Right hindlimb (tissue), 1 donor: ENCODE results near the gene MAPK4.
A peak's percentile ranks its signal among the peaks of the same experiment; 100 is the strongest.
"Not testable (repeated sequence)": the region's sequence is repeated elsewhere in the genome, so short reads cannot be mapped to it uniquely, and the experiment has no call there.

ENCODE experiments used
- DNase-seq: peaks from one replicate; pipeline ENCODE4 v3.0.0-alpha.2; 2018

MAPK4 gene

GRCh38 chr18:50687491-50687890 is 127.6 kb downstream of the MAPK4 start:
- DNase-seq, result peak; percentile 8

- DNase-seq, result no peak
These were observed 129.7 kb downstream of the MAPK4 start for GRCh38 chr18:50689578-50689977.

GRCh38 chr18:50694147-50694546 is 134.3 kb downstream of the MAPK4 start:
- DNase-seq, result no peak

GRCh38 chr18:50695431-50696176 is 135.7 kb downstream of the MAPK4 start:
- no peak for DNase-seq

GRCh38 chr18:50696436-50696835 is 136.5 kb downstream of the MAPK4 start:
- no peak for DNase-seq

GRCh38 chr18:50696929-50697328 is 137.0 kb downstream of the MAPK4 start:
- no peak for DNase-seq

- DNase-seq, result no peak
These were observed 137.6 kb downstream of the MAPK4 start for GRCh38 chr18:50697509-50697908.

- no peak for DNase-seq
These were observed 140.6 kb downstream of the MAPK4 start for GRCh38 chr18:50700245-50701165.

- DNase-seq, result no peak
These were observed 144.6 kb downstream of the MAPK4 start for GRCh38 chr18:50704357-50704940.

GRCh38 chr18:50706199-50706598 is 146.3 kb downstream of the MAPK4 start:
- no peak for DNase-seq

- no peak for DNase-seq
These were observed 146.8 kb downstream of the MAPK4 start for GRCh38 chr18:50706651-50707050.

GRCh38 chr18:50707297-50707696 is 147.4 kb downstream of the MAPK4 start:
- not testable (repeated sequence) for DNase-seq

GRCh38 chr18:50707855-50708469 is 148.1 kb downstream of the MAPK4 start:
- peak; percentile 44 for DNase-seq

GRCh38 chr18:50709193-50709592 is 149.3 kb downstream of the MAPK4 start:
- DNase-seq, result no peak

GRCh38 chr18:50711386-50711785 is 151.5 kb downstream of the MAPK4 start:
- DNase-seq, result peak; percentile 61

GRCh38 chr18:50715919-50716318 is 156.0 kb downstream of the MAPK4 start:
- DNase-seq, result no peak

- DNase-seq, result no peak
These were observed 157.0 kb downstream of the MAPK4 start for GRCh38 chr18:50716902-50717301.

- no peak for DNase-seq
These were observed 157.7 kb downstream of the MAPK4 start for GRCh38 chr18:50717563-50717962.

GRCh38 chr18:50719471-50720324 is 159.8 kb downstream of the MAPK4 start:
- no peak for DNase-seq

- no peak for DNase-seq
These were observed 160.4 kb downstream of the MAPK4 start for GRCh38 chr18:50720325-50720674.

GRCh38 chr18:50721006-50721405 is 161.1 kb downstream of the MAPK4 start:
- DNase-seq, result no peak

GRCh38 chr18:50721451-50722120 is 161.7 kb downstream of the MAPK4 start:
- no peak for DNase-seq
